ENCODE data around the gene C2orf78.

DNA sequence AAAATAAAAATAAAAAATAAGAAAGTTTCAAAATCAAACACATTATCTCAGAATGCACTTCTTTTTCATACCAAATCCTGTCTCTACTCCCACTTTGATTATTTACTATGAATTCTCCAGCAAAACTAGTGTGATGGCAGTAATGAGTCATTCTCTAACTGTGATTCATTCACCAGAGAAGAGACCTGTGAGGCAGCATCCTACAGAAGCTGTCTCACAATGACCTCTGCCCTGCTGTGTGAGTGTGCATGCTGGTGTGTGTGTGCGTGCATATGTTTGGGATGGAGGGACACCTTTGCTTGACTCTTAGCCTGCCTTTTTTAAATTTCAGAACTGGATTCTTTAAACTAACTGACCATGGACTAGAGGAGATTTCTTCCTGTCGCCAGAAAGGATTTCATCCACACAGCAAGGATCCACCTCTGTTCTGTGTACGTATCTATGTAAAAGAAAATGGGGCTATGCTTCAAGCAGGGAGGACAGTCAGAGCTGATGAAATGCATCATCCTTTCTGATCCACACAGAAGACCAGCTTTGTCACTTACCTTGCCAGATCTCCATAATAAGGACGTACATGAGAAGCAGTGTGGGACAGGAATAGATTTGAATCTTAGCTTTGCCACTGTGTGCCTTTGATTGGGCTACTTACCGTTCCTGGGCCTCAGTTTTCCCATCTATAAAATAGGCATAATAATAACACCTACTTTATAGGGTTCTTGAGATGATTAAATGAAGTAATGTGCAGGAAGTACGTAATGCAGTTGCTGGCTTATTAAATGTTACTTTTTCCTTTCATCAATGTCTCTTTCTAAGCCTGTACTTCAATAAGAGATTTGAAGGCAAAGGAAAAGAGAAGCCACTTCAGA, 76.0 kb downstream of the C2orf78 start:
- TF ChIP-seq CTCF (conservative IDR thresholded peaks at IDR 0.05; ENCODE audit: low read length) (no peak), EZH2phosphoT487 (IDR thresholded peaks at IDR 0.05; ENCODE audit: borderline replicate concordance) (no peak)

All from Loucy (cell line).